Colon (tissue), 2 donors: Measurements from ENCODE around the gene CUL7.

ENCODE experiments used
- FAIRE-seq: peaks from 2 replicates; lab custom pipeline; 2012; peaks lifted over from hg19 to GRCh38; lab: Jason Lieb, UNC
- donor health status: control.
- donor health status: control.

CUL7 gene

GRCh38 chr6:43077333-43077809, 23.7 kb upstream of the CUL7 start:
- no peak for FAIRE-seq

GRCh38 chr6:43076464-43077332, 23.0 kb upstream of the CUL7 start:
- no peak for FAIRE-seq

- no peak for FAIRE-seq
Measured at GRCh38 chr6:43075670-43076463, 22.2 kb upstream of the CUL7 start, which contains the start of gene PTK7. PTK7 (plus strand) TSS chr6:43076314; CDS start chr6:43076489, 175 bp downstream.

- FAIRE-seq = no peak
Measured at GRCh38 chr6:43074847-43075669, 21.4 kb upstream of the CUL7 start.

GRCh38 chr6:43070028-43070632, 16.5 kb upstream of the CUL7 start:
- FAIRE-seq = no peak

- no peak for FAIRE-seq
Measured at GRCh38 chr6:43062818-43063217, 9.2 kb upstream of the CUL7 start.

- no peak for FAIRE-seq
Measured at GRCh38 chr6:43061861-43062260, 8.2 kb upstream of the CUL7 start.

GRCh38 chr6:43060755-43061633, 7.3 kb upstream of the CUL7 start:
- FAIRE-seq = no peak

- no peak for FAIRE-seq
Measured at GRCh38 chr6:43060034-43060754, 6.5 kb upstream of the CUL7 start.

- no peak for FAIRE-seq
Measured at GRCh38 chr6:43059168-43060033, 5.8 kb upstream of the CUL7 start, which contains the start of the genes KLC4 and MRPL2. KLC4 (plus strand) TSS chr6:43059631; CDS start chr6:43061336, 1,705 bp downstream. MRPL2 (minus strand) TSS chr6:43059434; CDS start chr6:43059381, 53 bp downstream.

GRCh38 chr6:43058531-43058930, 4.9 kb upstream of the CUL7 start:
- no peak for FAIRE-seq

- no peak for FAIRE-seq
Measured at GRCh38 chr6:43055966-43056365, 2.3 kb upstream of the CUL7 start.

- no peak for FAIRE-seq
Measured at GRCh38 chr6:43054206-43054943, 724 bp upstream of the CUL7 start.

GRCh38 chr6:43052842-43053544, 658 bp downstream of the CUL7 start:
- FAIRE-seq = no peak

GRCh38 chr6:43052225-43052841, 1.3 kb downstream of the CUL7 start:
- FAIRE-seq = no peak

GRCh38 chr6:43050981-43051380, 2.7 kb downstream of the CUL7 start:
- FAIRE-seq = no peak

- FAIRE-seq = no peak
Measured at GRCh38 chr6:43047998-43048397, 5.7 kb downstream of the CUL7 start.
